H9 (cell line): ENCODE results near the gene STARD3. TPM values are rescaled to one million over a fixed set of nuclear protein-coding genes. Genes with fewer than 3 reads are reported as not detected.

Experiments
- DNase-seq: peaks from one replicate; pipeline ENCODE4 v3.0.0-alpha.2; 2017
- H2AFZ ChIP-seq: one replicate; pipeline ENCODE4 v1.6.1; 2013; ENCODE audit warnings: mild to moderate bottlenecking, low read length, control low read depth, moderate library complexity
- H2AK5ac ChIP-seq: 2 replicates; pipeline ENCODE4 v1.6.1; 2013; ENCODE audit warnings: low read length, control low read depth, mixed read lengths; ENCODE audit not compliant: insufficient read length
- H2BK120ac ChIP-seq: one replicate; pipeline ENCODE4 v1.6.1; 2013; ENCODE audit warnings: low read depth, mild to moderate bottlenecking, low read length, control low read depth, inconsistent platforms; ENCODE audit not compliant: poor library complexity, severe bottlenecking
- H2BK12ac ChIP-seq: 2 replicates; pipeline ENCODE4 v1.6.1; 2013; ENCODE audit warnings: low read length, control low read depth, mixed read lengths, low read depth; ENCODE audit not compliant: insufficient read length
- H2BK15ac ChIP-seq: 2 replicates; pipeline ENCODE4 v1.6.1; 2013; ENCODE audit warnings: low read depth, low read length, control low read depth
- H2BK20ac ChIP-seq: one replicate; pipeline ENCODE4 v1.6.1; 2013; ENCODE audit warnings: low read depth, mild to moderate bottlenecking, low read length, control low read depth, inconsistent platforms; ENCODE audit not compliant: poor library complexity, severe bottlenecking
- H2BK5ac ChIP-seq: 2 replicates; pipeline ENCODE4 v1.6.1; 2013; ENCODE audit warnings: low read length, control low read depth, mixed read lengths; ENCODE audit not compliant: insufficient read length
- H3K14ac ChIP-seq: 2 replicates; pipeline ENCODE4 v1.6.1; 2013; ENCODE audit warnings: low read length, control low read depth; ENCODE audit not compliant: insufficient read depth
- H3K18ac ChIP-seq: 2 replicates; pipeline ENCODE4 v1.6.1; 2013; ENCODE audit warnings: low read depth, mild to moderate bottlenecking, mixed read lengths, low read length, control low read depth; ENCODE audit not compliant: insufficient read length
- H3K23ac ChIP-seq: 2 replicates; pipeline ENCODE4 v1.6.1; 2013; ENCODE audit warnings: low read length, control low read depth, mixed read lengths, low read depth; ENCODE audit not compliant: insufficient read length
- H3K23me2 ChIP-seq: 2 replicates; pipeline ENCODE4 v1.6.1; 2013; ENCODE audit warnings: low read depth, mild to moderate bottlenecking, mixed read lengths, low read length, control low read depth; ENCODE audit not compliant: insufficient read length, poor library complexity, severe bottlenecking
- H3K27ac ChIP-seq: 2 replicates; pipeline ENCODE4 v1.5.1; 2013; ENCODE audit warnings: low read length, control low read depth, mixed read lengths, low read depth; ENCODE audit not compliant: insufficient read length
- H3K27me3 ChIP-seq: 2 replicates; pipeline ENCODE4 v1.6.1; 2013; ENCODE audit warnings: low read length, control low read depth, inconsistent platforms; ENCODE audit not compliant: insufficient read depth
- H3K4ac ChIP-seq: 2 replicates; pipeline ENCODE4 v1.6.1; 2013; ENCODE audit warnings: low read depth, mild to moderate bottlenecking, control low read depth, inconsistent platforms, low read length, moderate library complexity
- H3K4me1 ChIP-seq: 2 replicates; pipeline ENCODE4 v1.6.1; 2013; ENCODE audit warnings: low read length, control low read depth, inconsistent platforms; ENCODE audit not compliant: insufficient read depth
- H3K4me2 ChIP-seq: 2 replicates; pipeline ENCODE4 v1.6.1; 2013; ENCODE audit warnings: low read length, control low read depth, mixed read lengths; ENCODE audit not compliant: insufficient read length, insufficient read depth
- H3K56ac ChIP-seq: 2 replicates; pipeline ENCODE4 v1.6.1; 2013; ENCODE audit warnings: low read depth, mild to moderate bottlenecking, mixed read lengths, low read length, control low read depth; ENCODE audit not compliant: insufficient read length
- H3K79me1 ChIP-seq: 2 replicates; pipeline ENCODE4 v1.6.1; 2013; ENCODE audit warnings: low read depth, mild to moderate bottlenecking, moderate library complexity, low read length, control low read depth, inconsistent platforms; ENCODE audit not compliant: insufficient read depth, poor library complexity, severe bottlenecking
- H3K79me2 ChIP-seq: 2 replicates; pipeline ENCODE4 v1.6.1; 2013; ENCODE audit warnings: low read length, control low read depth, inconsistent platforms; ENCODE audit not compliant: insufficient read depth
- H3K9ac ChIP-seq: 2 replicates; pipeline ENCODE4 v1.6.1; 2013; ENCODE audit warnings: low read length, control low read depth, mixed read lengths; ENCODE audit not compliant: insufficient read length; ENCODE audit errors: extremely low read depth
- H3K9me3 ChIP-seq: one replicate; pipeline ENCODE4 v1.6.1; 2013; ENCODE audit warnings: low read depth, low read length, inconsistent platforms; ENCODE audit not compliant: control insufficient read depth
- H3T11ph ChIP-seq: one replicate; pipeline ENCODE4 v1.6.1; 2013; ENCODE audit warnings: mild to moderate bottlenecking, low read length, control low read depth, inconsistent platforms
- H4K20me1 ChIP-seq: one replicate; pipeline ENCODE4 v1.6.1; 2013; ENCODE audit not compliant: control insufficient read depth, insufficient read length, insufficient read depth
- H4K5ac ChIP-seq: 2 replicates; pipeline ENCODE4 v1.6.1; 2013; ENCODE audit warnings: low read depth, mild to moderate bottlenecking, mixed read lengths, low read length, control low read depth; ENCODE audit not compliant: insufficient read length
- H4K8ac ChIP-seq: replicated peaks from 2 replicates; pipeline ENCODE4 v1.6.1; 2013; ENCODE audit warnings: low read length, control low read depth, mixed read lengths, low read depth; ENCODE audit not compliant: insufficient read length
- H4K91ac ChIP-seq: 2 replicates; pipeline ENCODE4 v1.6.1; 2013; ENCODE audit warnings: low read depth, mild to moderate bottlenecking, moderate library complexity, mixed read lengths, low read length, control low read depth; ENCODE audit not compliant: insufficient read length
- H3K27ac Mint-ChIP-seq, 3 experiments: 2 replicates in 2 of 3; 3 replicates in 1 of 3; pipeline ENCODE4 v1.8.0; 2020 to 2021; ENCODE audit warnings: mixed read lengths in 3 of 3, mild to moderate bottlenecking in 1 of 3, moderate library complexity in 1 of 3
- H3K27me3 Mint-ChIP-seq: 2 replicates; pipeline ENCODE4 v1.8.0; 2021; ENCODE audit warnings: low read depth, mild to moderate bottlenecking, moderate library complexity, mixed read lengths
- H3K36me3 Mint-ChIP-seq, 3 experiments: 2 replicates in 2 of 3; 3 replicates in 1 of 3; pipeline ENCODE4 v1.8.0; 2020 to 2021; ENCODE audit warnings: low read depth in 3 of 3, mixed read lengths in 3 of 3; ENCODE audit not compliant: insufficient read depth in 1 of 3
- H3K4me1 Mint-ChIP-seq, 2 experiments: 2 replicates each; pipeline ENCODE4 v1.8.0; 2020; ENCODE audit warnings: mixed read lengths in 2 of 2
- H3K4me3 Mint-ChIP-seq, 2 experiments: 2 replicates in 1 of 2; 3 replicates in 1 of 2; pipeline ENCODE4 v1.8.0; 2020 to 2021; ENCODE audit warnings: mild to moderate bottlenecking in 2 of 2, mixed read lengths in 2 of 2, moderate library complexity in 1 of 2
- H3K9me3 Mint-ChIP-seq, 2 experiments: 2 replicates in 1 of 2; 3 replicates in 1 of 2; pipeline ENCODE4 v1.8.0; 2020; ENCODE audit warnings: mild to moderate bottlenecking in 2 of 2, mixed read lengths in 2 of 2, moderate library complexity in 1 of 2
- CTCF ChIP-seq: fragments of 200-600 bp; sonication (generic); conservative IDR thresholded peaks from 3 replicates; pipeline ENCODE4 v1.8.0; 2021; ENCODE audit warnings: antibody characterized with exemption, mild to moderate bottlenecking
- WGBS: extraction: QIAGEN DNeasy Blood & Tissue Kit; methylation state at CpG from one replicate; pipeline ENCODE4 v1.1.7; 2013; ENCODE audit warnings: missing lambda C conversion rate, low lambda C conversion rate, mixed read lengths; ENCODE audit not compliant: insufficient read length; ENCODE audit errors: extremely low coverage; 5-methylcytosine and 5-hydroxymethylcytosine counted together
- total RNA-seq: library from RNA; stranded (reverse); gene quantifications from 2 replicates; pipeline ENCODE4 v1.2.1, GENCODE V29; 2021

The STARD3 gene
- total RNA-seq, 1 experiment from 2014 or later, result 51.3 TPM

GRCh38 chr17:39651923-39652586 is 15.1 kb downstream of the STARD3 start:
- no peak overlapping the region for H3K27ac ChIP-seq
- Mint-ChIP-seq H3K4me1 (peaks cover 31 to 58% of the 10 kb centered on the region in 2 experiments), H3K4me3 (peak overlapping the region; percentile 14 to 41; a peak in 3 of 5 replicates), H3K36me3 (peaks cover 0 to 20% (median 4%) of the 10 kb centered on the region in 3 experiments; a peak in 6 of 7 replicates), H3K9me3 (no peaks in the 10 kb centered on the region), H3K27me3 (no peaks in the 10 kb centered on the region), H3K27ac (peak overlapping the region; percentile 90 to 95 (median 91))
- WGBS, result no CpG with 5 or more reads among the region's 8 CpGs
- no peak overlapping the region for H3K56ac ChIP-seq
- no peak overlapping the region for H4K5ac ChIP-seq
- no peaks in the 10 kb centered on the region for H3K23me2 ChIP-seq
- no peak overlapping the region for H3K4ac ChIP-seq
- H3K18ac ChIP-seq, result no peak overlapping the region
- no peak overlapping the region for H2BK15ac ChIP-seq
- TF ChIP-seq CTCF, result no peak
- H2AK5ac ChIP-seq, result no peak overlapping the region
- H2BK12ac ChIP-seq, result no peak overlapping the region
- H3K4me2 ChIP-seq, result no peak overlapping the region
- H3K79me1 ChIP-seq, result no peaks in the 10 kb centered on the region
- H2BK5ac ChIP-seq, result no peak overlapping the region
- no peak for DNase-seq
- H3K4me1 ChIP-seq, result peaks cover 9% of the 10 kb centered on the region; the same call in 1 of the 2 replicates
- H2AFZ ChIP-seq, result no peak overlapping the region
- no peaks in the 10 kb centered on the region for H3K9me3 ChIP-seq
- no peak overlapping the region for H3T11ph ChIP-seq
- no peak overlapping the region for H3K23ac ChIP-seq
- H3K27me3 ChIP-seq, result no peaks in the 10 kb centered on the region
- no peak overlapping the region for H2BK120ac ChIP-seq
- H4K20me1 ChIP-seq, result no peaks in the 10 kb centered on the region
- H3K79me2 ChIP-seq, result no peaks in the 10 kb centered on the region
- no peak overlapping the region for H3K9ac ChIP-seq
- H4K91ac ChIP-seq, result no peak overlapping the region
- no peak overlapping the region; the same call in 1 of the 2 replicates for H3K14ac ChIP-seq
- no peak overlapping the region for H2BK20ac ChIP-seq
- H4K8ac ChIP-seq, result no peak overlapping the region
